ENCODE measurements around the gene BCR. TPM values are rescaled to one million over a fixed set of nuclear protein-coding genes. Genes with fewer than 3 reads are reported as not detected.

Gene BCR
- total RNA-seq, 2 donors from 2014 or later, result 40.3 to 47.4 TPM

- intact Hi-C loops (cut with DNase I), result no loop called here
- DNase-seq (ENCODE audit: low spot score), result no peak
Observed at GRCh38 chr22:23245799-23246136, 65.5 kb downstream of the BCR start.

DNA sequence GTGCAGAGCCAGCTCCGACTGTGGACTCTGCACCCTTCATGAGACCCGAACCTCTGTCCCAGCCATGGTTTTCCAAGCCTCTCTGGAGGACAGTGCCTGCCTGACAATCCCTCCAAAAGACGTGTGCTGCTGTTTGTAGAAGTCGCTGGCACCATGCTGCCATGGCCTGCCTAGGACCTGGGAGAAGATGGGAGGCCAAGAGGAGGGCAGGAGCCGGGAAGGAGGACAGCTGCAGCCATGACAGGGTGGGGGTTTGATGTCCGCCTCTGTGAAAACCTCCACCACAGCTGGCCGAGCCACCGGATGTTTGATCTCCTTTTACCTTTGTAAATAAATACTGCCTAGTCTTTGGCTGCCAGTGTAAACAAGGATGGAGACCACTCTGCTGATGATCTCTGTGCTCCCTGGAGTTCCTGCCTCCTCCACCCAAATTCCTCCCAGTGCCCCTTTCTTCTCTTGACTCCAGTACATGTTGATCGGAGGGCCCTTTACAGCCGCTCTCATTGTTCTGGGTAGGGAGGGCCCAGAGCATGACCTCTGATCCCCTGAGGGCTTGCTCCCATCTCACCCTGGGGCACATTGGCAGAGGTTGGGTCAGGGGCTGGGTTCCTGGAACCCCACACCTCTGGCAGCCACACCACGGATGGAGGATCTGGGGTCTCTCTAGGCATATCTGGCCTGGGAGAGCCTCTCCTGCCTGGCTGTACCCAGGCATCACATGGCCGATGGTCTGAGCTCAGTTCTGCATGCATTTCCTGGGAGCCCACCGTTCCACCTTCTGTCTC is 66.9 kb downstream of the BCR start:
- intact Hi-C loops (cut with DNase I), result no loop called here
- DNase-seq (ENCODE audit: low spot score), result no peak

DNA sequence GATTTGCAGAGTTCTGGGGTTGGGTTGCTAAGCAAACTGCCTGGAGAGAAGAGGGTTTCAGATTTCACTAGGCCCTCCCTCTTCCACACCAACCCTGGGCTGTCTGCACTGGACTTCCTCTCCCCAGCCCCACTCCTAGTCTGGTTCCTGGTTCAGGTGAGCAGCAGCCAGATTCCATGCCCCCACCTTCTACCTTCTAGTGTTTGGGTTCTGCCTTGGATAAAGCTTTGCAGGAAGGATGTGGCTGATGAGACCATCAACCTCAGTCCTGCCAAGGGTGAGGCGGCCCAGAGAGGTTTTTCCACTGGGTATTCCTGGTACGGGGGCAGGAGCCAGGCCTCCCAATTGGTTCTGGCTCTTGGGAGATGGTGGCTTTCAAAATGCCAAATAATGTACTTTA is 68.3 kb downstream of the BCR start:
- intact Hi-C loops (cut with DNase I), result no loop called here
- no peak for DNase-seq (ENCODE audit: low spot score)

DNA sequence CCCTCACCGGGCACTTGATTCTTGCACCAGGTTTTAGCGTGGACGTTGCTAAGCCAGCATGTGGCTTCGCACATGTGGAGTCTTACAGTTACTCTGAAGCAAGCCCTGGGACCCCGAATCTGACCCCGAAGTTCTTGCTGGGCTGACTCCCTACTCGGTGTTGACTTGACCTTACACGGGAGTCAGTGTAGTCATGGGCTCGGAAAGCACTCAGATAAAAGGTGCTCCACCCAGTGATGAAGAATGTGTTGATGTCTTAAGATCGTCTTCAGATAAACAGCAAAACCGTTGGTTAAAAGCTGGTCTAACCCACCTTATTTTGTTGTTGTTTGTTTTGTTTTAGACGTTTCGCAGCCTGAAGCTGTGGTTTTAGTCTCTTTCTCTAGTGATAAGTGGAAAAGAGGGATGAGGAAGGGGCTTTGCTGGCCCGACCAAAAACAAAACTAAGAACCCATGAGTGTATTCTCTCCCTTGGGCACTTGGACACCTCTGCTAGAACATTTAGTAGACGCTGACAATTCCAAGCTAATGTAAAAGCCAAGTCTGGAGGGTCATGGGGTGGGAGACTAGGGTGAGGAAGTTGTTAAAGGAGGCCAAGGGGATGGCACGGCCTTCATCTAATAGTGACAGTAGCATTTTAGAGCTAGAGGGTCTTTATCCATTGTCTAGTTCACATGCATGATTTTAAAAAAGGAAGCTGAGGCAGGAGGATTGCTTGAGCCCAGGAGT is 69.9 kb downstream of the BCR start:
- intact Hi-C loops (cut with DNase I), result no loop called here
- DNase-seq (ENCODE audit: low spot score), result no peak

GRCh38 chr22:23250785-23251363 is 70.6 kb downstream of the BCR start:
- intact Hi-C loops (cut with DNase I), result no loop called here
- no peak for DNase-seq (ENCODE audit: low spot score)

- DNase-seq (ENCODE audit: low spot score), result no peak
- intact Hi-C loops (cut with DNase I), result no loop called here
Observed at GRCh38 chr22:23251445-23252093, 71.3 kb downstream of the BCR start.

- intact Hi-C loops (cut with DNase I), result no loop called here
- no peak for DNase-seq (ENCODE audit: low spot score)
Observed at GRCh38 chr22:23253475-23254055, 73.3 kb downstream of the BCR start.

GRCh38 chr22:23255506-23256170 is 75.3 kb downstream of the BCR start:
- intact Hi-C loops (cut with DNase I), result loop anchor here in 1 of 2 donors (5.0 kb wide), 1 partner anchor 178 kb away; no protein-coding TSS in a partner anchor
- DNase-seq (ENCODE audit: low spot score), result no peak

- intact Hi-C loops (cut with DNase I), result loop anchor here in 1 of 2 donors (5.0 kb wide), 1 partner anchor 179 kb away; no protein-coding TSS in a partner anchor
- no peak for DNase-seq (ENCODE audit: low spot score)
Observed at GRCh38 chr22:23256171-23256932, 76.0 kb downstream of the BCR start.

DNA sequence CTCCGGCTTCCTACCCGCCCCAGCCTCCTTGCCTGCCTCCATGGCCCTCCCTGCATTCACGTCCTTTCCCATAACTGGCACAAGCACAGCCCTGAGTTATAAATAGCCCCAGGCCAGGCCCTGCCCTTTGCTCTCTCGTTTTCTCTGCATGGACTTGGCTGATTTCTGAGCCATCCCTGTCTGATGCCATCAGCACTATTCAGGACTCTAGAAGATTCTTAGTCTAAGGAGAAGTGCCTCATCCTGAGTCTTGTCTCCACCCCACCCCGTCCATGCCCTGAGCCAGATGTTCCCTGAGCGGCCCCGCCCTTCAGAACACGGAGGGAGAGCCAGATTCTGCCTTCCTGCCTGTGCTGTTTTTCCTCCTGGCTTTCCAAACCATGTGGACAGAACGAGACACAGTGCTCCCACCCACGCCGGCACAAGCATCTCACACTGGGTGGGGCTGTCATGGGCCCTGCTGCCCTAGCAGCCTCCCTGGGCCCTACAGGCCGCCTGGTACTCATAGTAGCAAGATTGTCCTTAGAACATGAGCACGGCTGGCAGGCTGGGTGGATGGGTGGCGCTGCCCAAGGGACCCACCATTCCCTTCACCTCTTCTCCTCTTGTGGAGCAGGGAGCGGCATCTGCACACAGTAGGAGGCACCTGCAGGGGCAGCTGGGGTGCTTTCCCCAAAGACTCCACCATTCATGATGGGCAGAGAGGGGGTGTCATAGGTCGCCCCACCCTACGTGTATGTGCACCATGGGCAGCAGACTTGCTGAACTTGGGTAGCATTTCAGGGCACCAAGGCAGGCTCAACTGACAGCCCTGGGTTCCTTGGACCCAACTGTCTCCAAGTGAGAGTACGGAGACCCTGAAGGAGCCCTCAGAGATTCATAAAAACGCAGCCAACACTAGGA is 76.9 kb downstream of the BCR start:
- intact Hi-C loops (cut with DNase I), result loop anchor here in 1 of 2 donors (5.0 kb wide), 1 partner anchor 180 kb away; no protein-coding TSS in a partner anchor
- DNase-seq (ENCODE audit: low spot score), result peak; percentile 95

- intact Hi-C loops (cut with DNase I), result loop anchor here in 1 of 2 donors (5.0 kb wide), 1 partner anchor 181 kb away; no protein-coding TSS in a partner anchor
- no peak for DNase-seq (ENCODE audit: low spot score)
Observed at GRCh38 chr22:23257889-23258825, 77.8 kb downstream of the BCR start.

DNA sequence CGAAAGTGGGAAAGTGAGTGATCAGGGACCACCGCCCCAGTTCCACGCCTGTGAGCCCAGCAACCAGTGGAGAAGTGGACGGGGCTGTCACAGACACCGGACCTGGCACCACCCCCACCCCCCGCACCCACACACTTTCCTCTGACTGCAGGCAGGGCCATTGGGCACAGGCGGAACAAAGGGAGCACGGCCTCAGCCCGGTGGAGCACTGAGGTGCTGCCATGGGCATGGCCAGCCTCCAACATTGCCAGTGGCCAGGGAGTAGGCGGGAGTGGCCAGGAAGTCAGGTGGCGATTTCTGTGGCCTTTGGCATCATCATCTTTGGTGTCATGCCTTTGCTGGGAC is 78.5 kb downstream of the BCR start:
- intact Hi-C loops (cut with DNase I), result loop anchor here in 1 of 2 donors (5.0 kb wide), 1 partner anchor 181 kb away; no protein-coding TSS in a partner anchor
- DNase-seq (ENCODE audit: low spot score), result no peak

DNA sequence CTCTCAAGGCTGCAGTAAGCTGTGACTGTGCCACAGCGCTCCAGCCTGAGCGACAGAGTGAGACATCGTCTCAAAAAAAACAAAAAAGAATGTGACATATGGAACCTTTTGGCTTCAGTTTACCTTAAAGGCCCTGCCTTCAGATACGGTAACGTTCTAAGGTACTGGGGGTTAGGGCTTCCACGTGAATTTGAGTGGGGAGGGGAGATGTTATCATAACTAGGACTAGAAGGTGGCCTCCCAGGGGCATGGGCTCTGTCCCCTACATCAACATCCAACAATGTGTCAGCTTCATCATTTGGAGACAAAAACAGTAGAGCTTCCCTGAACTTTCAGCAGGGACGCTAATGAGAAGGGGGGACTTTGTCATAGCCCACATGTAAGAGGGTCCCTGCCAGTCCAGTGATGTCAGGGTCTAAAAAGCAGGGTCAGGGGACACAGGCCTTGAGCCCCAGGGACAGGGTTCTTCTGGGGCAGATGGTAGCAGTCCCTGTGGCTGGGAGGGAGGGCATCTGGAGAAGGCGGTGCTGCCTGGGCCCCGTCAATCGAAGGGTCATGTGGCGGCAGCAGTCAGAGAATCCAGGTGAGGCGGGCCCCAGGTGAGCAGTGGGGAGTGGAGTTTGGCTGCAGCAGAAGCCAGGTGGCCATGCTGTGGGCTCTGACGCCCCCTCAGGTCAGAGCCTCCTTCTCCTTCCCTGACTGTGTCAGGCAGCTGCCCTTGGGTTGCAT is 79.8 kb downstream of the BCR start:
- DNase-seq (ENCODE audit: low spot score), result no peak
- intact Hi-C loops (cut with DNase I), result loop anchor here in 1 of 2 donors (5.0 kb wide), 1 partner anchor 183 kb away; no protein-coding TSS in a partner anchor

DNA sequence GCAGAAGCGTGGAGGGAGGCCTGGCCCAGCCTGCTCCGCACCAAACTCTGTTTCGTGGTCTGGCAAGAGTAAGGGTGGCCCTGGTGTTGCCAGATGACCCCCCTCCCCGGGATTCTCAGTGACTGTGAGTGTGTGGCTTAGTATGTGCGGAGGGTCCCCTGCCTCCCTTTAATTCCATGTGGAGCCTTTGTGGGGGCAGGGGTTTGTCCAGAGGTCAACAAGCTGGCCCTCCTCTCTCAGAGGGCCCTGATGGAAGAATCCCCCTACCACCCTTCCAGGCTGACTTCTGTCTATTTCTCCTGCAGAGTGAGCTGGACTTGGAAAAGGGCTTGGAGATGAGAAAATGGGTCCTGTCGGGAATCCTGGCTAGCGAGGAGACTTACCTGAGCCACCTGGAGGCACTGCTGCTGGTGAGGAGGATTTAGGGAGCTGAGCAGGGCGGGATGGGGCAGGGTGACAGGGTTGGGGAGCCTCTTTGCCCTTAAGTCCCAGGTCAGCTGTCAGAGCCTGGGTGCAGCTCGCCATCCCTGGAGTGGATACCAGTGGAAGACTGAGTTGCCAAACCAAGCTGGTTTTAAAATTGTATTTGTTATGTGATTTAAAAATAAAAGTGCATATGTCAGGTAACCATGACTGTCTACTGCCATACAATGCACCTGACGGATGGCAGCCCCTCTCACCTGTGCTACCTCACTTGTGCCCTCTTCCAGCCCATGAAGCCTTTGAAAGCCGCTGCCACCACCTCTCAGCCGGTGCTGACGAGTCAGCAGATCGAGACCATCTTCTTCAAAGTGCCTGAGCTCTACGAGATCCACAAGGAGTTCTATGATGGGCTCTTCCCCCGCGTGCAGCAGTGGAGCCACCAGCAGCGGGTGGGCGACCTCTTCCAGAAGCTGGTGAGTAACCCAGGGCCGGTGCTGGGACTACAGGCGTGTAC is 80.6 kb downstream of the BCR start:
- intact Hi-C loops (cut with DNase I), result no loop called here
- no peak for DNase-seq (ENCODE audit: low spot score)

Data from posterior vena cava (tissue), 2 donors.